ENCODE data around the gene MTHFD2L. TPM values are rescaled to one million over a fixed set of nuclear protein-coding genes. Genes with fewer than 3 reads are reported as not detected.
"Not testable (repeated sequence)": the region's sequence is repeated elsewhere in the genome, so short reads cannot be mapped to it uniquely, and the experiment has no call there.

MTHFD2L gene
- polyA plus RNA-seq, 3 donors: 4.3 to 7.0 (median 4.8) TPM

DNA sequence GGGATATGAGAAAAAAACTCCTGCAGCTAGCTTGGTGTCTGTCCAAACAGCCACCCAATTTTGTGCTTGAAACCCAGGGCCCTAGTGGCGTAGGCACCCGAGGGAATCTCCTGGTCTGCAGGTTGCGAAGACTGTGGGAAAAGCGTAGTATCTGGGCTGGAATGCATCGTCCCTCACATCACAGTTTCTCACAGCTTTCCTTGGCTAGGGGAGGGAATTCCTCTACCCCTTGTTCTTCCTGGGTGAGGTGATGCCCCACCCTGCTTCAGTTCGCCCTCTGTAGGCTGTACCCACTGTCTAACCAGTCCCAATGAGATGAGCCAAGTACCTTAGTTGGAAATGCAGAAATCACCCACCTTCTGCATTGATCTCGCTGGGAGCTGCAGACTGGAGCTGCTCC lies 57.3 kb downstream of the MTHFD2L start:
- H3K79me2 ChIP-seq (ENCODE audit: insufficient read depth, low read length); H3K4me2 ChIP-seq (replicated peaks; ENCODE audit: extremely low read depth, low read length, poor library complexity, severe bottlenecking); H3K9me3 ChIP-seq (replicated peaks in 1 of 2; ENCODE audit: control insufficient read depth in 1 of 2, insufficient read depth in 1 of 2, low read length in 2 of 2); H4K20me1 ChIP-seq (ENCODE audit: insufficient read depth, low read length); H3K4me1 Mint-ChIP-seq; H3K27ac Mint-ChIP-seq; H3K36me3 ChIP-seq (replicated peaks in 1 of 2; ENCODE audit: control insufficient read depth in 1 of 2, insufficient read depth in 2 of 2, low read length in 2 of 2); H3K27me3 Mint-ChIP-seq (ENCODE audit: low read depth in 3 of 3); H3K4me3 Mint-ChIP-seq; H3K4me3 ChIP-seq (replicated peaks in 1 of 3; ENCODE audit: low read depth in 2 of 3, low read length in 3 of 3); H3K4me1 ChIP-seq (ENCODE audit: control insufficient read depth in 1 of 2, insufficient read depth in 2 of 2, low read length in 2 of 2); H3K9ac ChIP-seq (ENCODE audit: insufficient read depth, low read length, poor library complexity, severe bottlenecking); intact Hi-C loops (cut with micrococcal nuclease); H3K27me3 ChIP-seq (ENCODE audit: control insufficient read depth in 2 of 2, insufficient read depth in 2 of 2, low read length in 2 of 2); H2AFZ ChIP-seq (ENCODE audit: insufficient read depth, low read depth, low read length, poor library complexity, severe bottlenecking); DNase-seq; H3K36me3 Mint-ChIP-seq; H3K27ac ChIP-seq (ENCODE audit: low read depth in 1 of 2, low read length in 2 of 2): not testable (repeated sequence)
- WGBS (ENCODE audit: insufficient coverage): 100% methylated on average over 3 of the region's 7 CpGs
- H3K9me3 Mint-ChIP-seq: peaks cover 4 to 14% (median 8%) of the 10 kb centered on the region in 7 donors

DNA sequence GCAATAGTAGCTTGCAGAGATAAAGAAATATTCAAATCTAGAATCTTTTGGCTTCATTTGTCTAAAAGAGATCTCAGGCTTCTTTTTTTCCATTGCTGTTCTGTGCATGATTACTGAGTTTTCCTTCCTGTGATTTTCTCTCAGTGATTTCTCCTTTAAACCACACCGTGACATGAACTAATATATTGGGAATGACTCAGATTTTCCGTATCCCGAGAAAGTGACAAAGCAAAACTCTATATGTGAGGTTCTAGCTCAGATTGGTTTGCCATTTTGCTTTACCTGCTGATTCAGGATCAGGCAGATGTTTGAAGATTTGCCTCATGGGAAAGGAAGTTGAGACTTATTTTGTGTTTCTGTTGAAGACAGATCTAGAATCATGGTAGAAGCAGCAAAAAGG lies 59.4 kb downstream of the MTHFD2L start:
- peaks cover 7% of the 10 kb centered on the region for H3K4me1 Mint-ChIP-seq
- Histone ChIP-seq H3K27ac (ENCODE audit: low read depth in 1 of 2, low read length in 2 of 2) (no peak overlapping the region), H3K36me3 (replicated peaks in 1 of 2; ENCODE audit: control insufficient read depth in 1 of 2, insufficient read depth in 2 of 2, low read length in 2 of 2) (no peaks in the 10 kb centered on the region), H3K9me3 (replicated peaks in 1 of 2; ENCODE audit: control insufficient read depth in 1 of 2, insufficient read depth in 1 of 2, low read length in 2 of 2) (no peaks in the 10 kb centered on the region), H3K27me3 (ENCODE audit: control insufficient read depth in 2 of 2, insufficient read depth in 2 of 2, low read length in 2 of 2) (no peaks in the 10 kb centered on the region), H2AFZ (ENCODE audit: insufficient read depth, low read depth, low read length, poor library complexity, severe bottlenecking) (peak overlapping the region; percentile 11), H3K79me2 (ENCODE audit: insufficient read depth, low read length) (no peaks in the 10 kb centered on the region), H3K9ac (ENCODE audit: insufficient read depth, low read length, poor library complexity, severe bottlenecking) (no peak overlapping the region), H4K20me1 (ENCODE audit: insufficient read depth, low read length) (no peaks in the 10 kb centered on the region), H3K4me1 (ENCODE audit: control insufficient read depth in 1 of 2, insufficient read depth in 2 of 2, low read length in 2 of 2) (no peaks in the 10 kb centered on the region), H3K4me3 (replicated peaks in 1 of 3; ENCODE audit: low read depth in 2 of 3, low read length in 3 of 3) (no peak overlapping the region), H3K4me2 (replicated peaks; ENCODE audit: extremely low read depth, low read length, poor library complexity, severe bottlenecking) (no peak overlapping the region)
- H3K4me3 Mint-ChIP-seq: no peak overlapping the region
- H3K27me3 Mint-ChIP-seq (ENCODE audit: low read depth in 3 of 3): no peaks in the 10 kb centered on the region
- H3K27ac Mint-ChIP-seq: no peak overlapping the region
- no peaks in the 10 kb centered on the region for H3K36me3 Mint-ChIP-seq
- H3K9me3 Mint-ChIP-seq: peaks cover 0 to 5% (median under 1%) of the 10 kb centered on the region in 7 donors
- WGBS (ENCODE audit: insufficient coverage): 80% methylated on average over 3 of the region's 3 CpGs
- TF ChIP-seq CTCF (IDR thresholded peaks at IDR 0.05): no peak
- no peak for DNase-seq
- intact Hi-C loops (cut with micrococcal nuclease): no loop called here

Measured in CD14-positive monocyte (primary cell).